Caco-2 (cell line): ENCODE results near the gene MOSPD3. TPM values are rescaled to one million over a fixed set of nuclear protein-coding genes. Genes with fewer than 3 reads are reported as not detected.

Experiments used
- Bru-seq: library from RNA; stranded (reverse); fragments of 400-500 nt; gene quantifications from one replicate; lab custom pipeline; 2021; lab: Mats Ljungman, UMichigan
- BruChase-seq, 2 experiments: library from RNA; stranded (reverse); fragments of 400-500 nt; gene quantifications; one replicate each; lab custom pipeline; 2021; lab: Mats Ljungman, UMichigan
- BruUV-seq: library from RNA; stranded (reverse); fragments of 400-500 nt; replicated peaks from 2 replicates; lab custom pipeline; 2021; lab: Mats Ljungman, UMichigan
- CTCF ChIA-PET: fragments of 300-600 bp; sonication (Branson Sonifier 250); formaldehyde crosslinking; loops from one replicate; lab custom pipeline; 2022; ENCODE audit warnings: antibody characterized with exemption; lab: Charles Lee
- POLR2A ChIA-PET: fragments of 300-600 bp; sonication (Branson Sonifier 250); formaldehyde crosslinking; loops from one replicate; lab custom pipeline; 2022; ENCODE audit warnings: antibody characterized with exemption; lab: Charles Lee
- DNase-seq, 2 experiments: peaks; one replicate each; pipeline versions ENCODE4 v3.0.0 to v3.0.0-alpha.2; 2020 to 2022
- H3K27me3 ChIP-seq: replicated peaks from 2 replicates; pipeline ENCODE4 v1.6.0; 2011; ENCODE audit warnings: low read length; ENCODE audit not compliant: control insufficient read depth, insufficient read depth
- H3K36me3 ChIP-seq: 2 replicates; pipeline ENCODE4 v1.5.1; 2011; ENCODE audit warnings: low read length; ENCODE audit not compliant: control insufficient read depth, insufficient read depth
- H3K4me1 ChIP-seq: fragments of 250-450 bp; sonication (Bioruptor Pico); 2 replicates; pipeline ENCODE4 v1.5.1; 2020; ENCODE audit warnings: mild to moderate bottlenecking
- H3K4me3 ChIP-seq: 2 replicates; pipeline ENCODE4 v1.5.1; 2011; ENCODE audit warnings: low read depth, mild to moderate bottlenecking, control low read depth, low read length
- H3K9me3 ChIP-seq: fragments of 250-450 bp; sonication (Bioruptor Pico); 2 replicates; pipeline ENCODE4 v1.5.1; 2020; ENCODE audit warnings: mild to moderate bottlenecking, moderate library complexity
- H3K27ac Mint-ChIP-seq: one replicate; pipeline ENCODE4 v1.8.0; 2022; ENCODE audit warnings: mixed read lengths; ENCODE audit not compliant: unreplicated experiment
- H3K27me3 Mint-ChIP-seq: one replicate; pipeline ENCODE4 v1.8.0; 2022; ENCODE audit warnings: mixed read lengths; ENCODE audit not compliant: insufficient read depth, unreplicated experiment
- H3K36me3 Mint-ChIP-seq: one replicate; pipeline ENCODE4 v1.8.0; 2022; ENCODE audit warnings: mild to moderate bottlenecking, mixed read lengths; ENCODE audit not compliant: insufficient read depth, unreplicated experiment
- H3K4me1 Mint-ChIP-seq: one replicate; pipeline ENCODE4 v1.8.0; 2022; ENCODE audit warnings: low read depth, mixed read lengths; ENCODE audit not compliant: unreplicated experiment
- H3K4me3 Mint-ChIP-seq: one replicate; pipeline ENCODE4 v1.8.0; 2022; ENCODE audit warnings: mild to moderate bottlenecking, moderate library complexity, mixed read lengths; ENCODE audit not compliant: unreplicated experiment
- H3K9me3 Mint-ChIP-seq: one replicate; pipeline ENCODE4 v1.8.0; 2022; ENCODE audit warnings: mixed read lengths; ENCODE audit not compliant: unreplicated experiment
- intact Hi-C: fragments of 100-400 bp; cut with micrococcal nuclease; formaldehyde crosslinking; loops from one replicate; pipeline ENCODE4 v1.10.0; 2022; ENCODE audit not compliant: unreplicated experiment
- long read RNA-seq: library from polyadenylated mRNA; stranded (forward); transcript quantifications from one replicate; pipeline ENCODE4 v2.0.0, GENCODE V29; 2022
- total RNA-seq: library from RNA; stranded (reverse); gene quantifications from 2 replicates; pipeline ENCODE4 v1.2.3, GENCODE V29; 2022
- TF ChIP-seq, protein P1 (sequence below), 2 experiments: fragments of 200-600 bp in 1 of 2; IDR thresholded peaks; 1 replicate in 1 of 2; 2 replicates in 1 of 2; pipeline versions ENCODE4 v1.5.1 to v1.8.0; 2011 to 2022; ENCODE audit warnings: antibody characterized with exemption in 1 of 2, control low read depth in 1 of 2, inconsistent platforms in 1 of 2, low read depth in 1 of 2, low read length in 1 of 2, mild to moderate bottlenecking in 1 of 2, moderate library complexity in 1 of 2; ENCODE audit not compliant: insufficient read depth in 1 of 2, severe bottlenecking in 1 of 2, unreplicated experiment in 1 of 2

MOSPD3 gene, protein sequence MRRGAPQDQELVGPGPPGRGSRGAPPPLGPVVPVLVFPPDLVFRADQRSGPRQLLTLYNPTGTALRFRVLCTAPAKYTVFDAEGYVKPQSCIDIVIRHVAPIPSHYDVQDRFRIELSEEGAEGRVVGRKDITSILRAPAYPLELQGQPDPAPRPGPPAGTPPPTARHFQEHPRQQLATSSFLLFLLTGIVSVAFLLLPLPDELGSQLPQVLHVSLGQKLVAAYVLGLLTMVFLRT
- total RNA-seq: 24.6 and 24.7 TPM in 2 replicates
- Bru-seq, nascent RNA: percentile 58 among the genes with signal in this experiment
- percentile 59 among the genes with signal in this experiment for BruChase-seq, experiment 1, labeled RNA remaining after a 2-hour chase
- BruChase-seq, experiment 2, labeled RNA remaining after a 6-hour chase: percentile 68 among the genes with signal in this experiment
- long read RNA-seq, transcript MOSPD3-201 (6 exons, 1,053 nt): minor isoform, 12 of 69 reads
- long read RNA-seq, transcript MOSPD3-203 (5 exons, 1,191 nt): major isoform, 44 of 69 reads
- long read RNA-seq, partial matches to known transcripts: 2 of 69 reads
- long read RNA-seq, other reads (novel, unspliced or antisense): 7 of 69 reads

DNA sequence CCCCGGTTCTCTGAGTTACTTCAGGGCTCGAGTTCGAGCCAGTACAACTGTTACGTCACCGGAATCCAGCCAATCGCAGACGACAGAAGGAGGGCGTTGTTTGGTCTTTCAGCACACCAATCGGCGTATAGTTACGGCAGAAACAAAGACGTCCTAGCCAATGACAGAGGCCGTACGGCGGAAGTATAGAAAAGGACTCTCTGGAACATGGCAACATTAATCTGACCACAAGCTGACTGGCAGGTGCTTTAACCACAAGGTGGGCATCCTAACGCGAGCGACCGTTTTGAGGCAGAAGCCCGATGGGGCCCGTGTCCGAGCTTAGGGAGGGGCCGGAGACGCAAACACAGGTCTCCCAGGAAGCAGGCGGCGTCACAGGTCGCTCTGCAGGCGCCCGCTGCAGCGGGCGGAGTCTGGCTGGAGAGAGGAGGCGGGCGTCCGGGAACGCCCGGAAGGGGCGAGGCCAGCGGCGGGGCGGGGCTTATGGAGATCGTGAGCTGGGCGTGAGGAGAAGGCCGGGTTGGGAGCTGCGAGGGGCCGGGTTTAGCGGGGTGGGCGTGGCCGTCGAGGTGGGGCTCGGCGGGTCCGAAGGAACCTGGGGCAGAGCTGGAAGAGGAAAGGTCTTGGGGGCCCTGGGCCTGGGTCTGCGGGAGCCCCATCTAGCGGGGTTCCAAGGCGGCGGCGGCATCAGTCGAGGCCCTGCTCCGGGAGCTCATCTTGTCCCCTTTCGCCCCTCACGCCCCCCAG is at the start of gene MOSPD3:
TSS of gene MOSPD3 (plus strand) at position 558 of the 747 bp plus-strand sequence. CDS start 252 bp downstream, outside the sequence.
- H3K4me3 Mint-ChIP-seq: peak within 1 kb of the TSS; percentile 86

DNA sequence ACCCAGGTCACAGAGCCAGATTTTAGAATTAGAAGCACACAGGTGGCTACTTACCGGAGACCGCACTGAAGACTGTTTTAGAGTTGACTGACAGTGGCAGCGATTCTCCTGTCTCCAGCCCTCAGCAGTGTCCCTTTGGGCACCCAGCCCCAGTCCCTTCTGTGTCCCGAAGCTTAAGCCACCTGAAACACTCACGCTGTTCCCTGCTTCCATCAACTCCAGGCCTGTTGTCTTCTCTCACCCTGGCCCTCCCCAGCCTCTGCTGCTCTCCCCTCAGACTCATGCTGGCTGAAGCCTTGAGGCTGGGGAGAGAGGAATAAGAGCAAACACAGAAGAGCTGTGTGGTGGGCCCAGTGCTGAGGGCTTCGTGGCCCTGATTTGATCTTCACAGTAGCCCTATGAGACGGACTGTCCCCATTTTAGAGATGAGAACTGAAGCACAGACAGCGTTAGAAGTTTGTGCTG is 49.2 kb upstream of the MOSPD3 start:
- H3K27ac Mint-ChIP-seq: no peak overlapping the region
- no peak overlapping the region for H3K4me3 Mint-ChIP-seq
- ChIA-PET POLR2A (interaction anchor here (1.1 kb wide), 1 partner anchor 21 kb away, joined by 3 read pairs; no protein-coding TSS in a partner anchor), CTCF (interaction anchor here (0.6 to 3.1 kb wide), 2 partner anchors 23 to 125 kb away, joined by 3 to 15 read pairs; partner anchors contain the start of genes FBXO24 and LRCH4)
- Histone ChIP-seq H3K4me1 (peaks cover 12% of the 10 kb centered on the region; the same call in 1 of the 2 replicates), H3K36me3 (no peaks in the 10 kb centered on the region; the same call in 1 of the 2 replicates), H3K27me3 (no peaks in the 10 kb centered on the region), H3K4me3 (no peak overlapping the region), H3K9me3 (no peaks in the 10 kb centered on the region)
- intact Hi-C loops: no loop called here
- no TSS peak for BruUV-seq
- no peak for DNase-seq
- TF ChIP-seq, protein P1, sequence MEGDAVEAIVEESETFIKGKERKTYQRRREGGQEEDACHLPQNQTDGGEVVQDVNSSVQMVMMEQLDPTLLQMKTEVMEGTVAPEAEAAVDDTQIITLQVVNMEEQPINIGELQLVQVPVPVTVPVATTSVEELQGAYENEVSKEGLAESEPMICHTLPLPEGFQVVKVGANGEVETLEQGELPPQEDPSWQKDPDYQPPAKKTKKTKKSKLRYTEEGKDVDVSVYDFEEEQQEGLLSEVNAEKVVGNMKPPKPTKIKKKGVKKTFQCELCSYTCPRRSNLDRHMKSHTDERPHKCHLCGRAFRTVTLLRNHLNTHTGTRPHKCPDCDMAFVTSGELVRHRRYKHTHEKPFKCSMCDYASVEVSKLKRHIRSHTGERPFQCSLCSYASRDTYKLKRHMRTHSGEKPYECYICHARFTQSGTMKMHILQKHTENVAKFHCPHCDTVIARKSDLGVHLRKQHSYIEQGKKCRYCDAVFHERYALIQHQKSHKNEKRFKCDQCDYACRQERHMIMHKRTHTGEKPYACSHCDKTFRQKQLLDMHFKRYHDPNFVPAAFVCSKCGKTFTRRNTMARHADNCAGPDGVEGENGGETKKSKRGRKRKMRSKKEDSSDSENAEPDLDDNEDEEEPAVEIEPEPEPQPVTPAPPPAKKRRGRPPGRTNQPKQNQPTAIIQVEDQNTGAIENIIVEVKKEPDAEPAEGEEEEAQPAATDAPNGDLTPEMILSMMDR (IDR thresholded peaks at IDR 0.05; ENCODE audit: insufficient read depth in 1 of 2, low read depth in 1 of 2, low read length in 1 of 2, severe bottlenecking in 1 of 2, unreplicated experiment in 1 of 2): no peak
- peaks cover 7% of the 10 kb centered on the region for H3K4me1 Mint-ChIP-seq
- no peaks in the 10 kb centered on the region for H3K9me3 Mint-ChIP-seq
- H3K27me3 Mint-ChIP-seq: no peaks in the 10 kb centered on the region
- H3K36me3 Mint-ChIP-seq: peaks cover 46% of the 10 kb centered on the region

More for the DNA sequence above, at the start of gene MOSPD3:
- CTCF ChIA-PET: interaction anchor here (0.5 to 3.6 kb wide), 21 partner anchors 14 to 244 kb away, joined by 3 to 39 read pairs (median 4); partner anchors contain the start of genes EPHB4, FBXO24, GNB2 and LRCH4
- Histone ChIP-seq H3K4me1 (peaks cover 10% of the 10 kb centered on the region; the same call in 1 of the 2 replicates), H3K9me3 (no peaks in the 10 kb centered on the region), H3K4me3 (peak within 1 kb of the TSS; percentile 50), H3K36me3 (no peaks in the 10 kb centered on the region), H3K27me3 (no peaks in the 10 kb centered on the region)
- peak; percentile 99 for DNase-seq
- no peaks in the 10 kb centered on the region for H3K4me1 Mint-ChIP-seq
- H3K36me3 Mint-ChIP-seq: peaks cover 21% of the 10 kb centered on the region
- intact Hi-C loops: loop anchor here (1.0 kb wide), 2 partner anchors 26 to 61 kb away; partner anchors contain the start of genes FBXO24, GNB2 and LRCH4
- no peaks in the 10 kb centered on the region for H3K9me3 Mint-ChIP-seq
- no TSS peak for BruUV-seq
- POLR2A ChIA-PET: interaction anchor here (0.6 to 1.6 kb wide), 25 partner anchors 9 to 263 kb away, joined by 3 to 60 read pairs (median 4); partner anchors contain the start of genes AGFG2, EPHB4, FBXO24 and GIGYF1
- TF ChIP-seq, protein P1 (IDR thresholded peaks at IDR 0.05; ENCODE audit: insufficient read depth in 1 of 2, low read depth in 1 of 2, low read length in 1 of 2, severe bottlenecking in 1 of 2, unreplicated experiment in 1 of 2): no peak
- peak within 1 kb of the TSS; percentile 95 for H3K27ac Mint-ChIP-seq
- no peaks in the 10 kb centered on the region for H3K27me3 Mint-ChIP-seq
